GM21619 (cell line): ENCODE data around the gene GHDC.
"Not testable (repeated sequence)": the region's sequence is repeated elsewhere in the genome, so short reads cannot be mapped to it uniquely, and the experiment has no call there.

Source experiments
- ATAC-seq: cut with Tn5 transposase; IDR thresholded peaks from one replicate; pipeline ENCODE4 v1.9.1; 2021; ENCODE audit not compliant: unreplicated experiment

Gene GHDC

GRCh38 chr17:42203354-42203753 lies 9.1 kb upstream of the GHDC start:
- no peak for ATAC-seq

- no peak for ATAC-seq
Measured at GRCh38 chr17:42202696-42203095, 8.4 kb upstream of the GHDC start.

- ATAC-seq: no peak
Measured at GRCh38 chr17:42202159-42202558, 7.9 kb upstream of the GHDC start.

GRCh38 chr17:42201458-42201772 lies 7.1 kb upstream of the GHDC start:
- no peak for ATAC-seq

- no peak for ATAC-seq
Measured at GRCh38 chr17:42200706-42201457, 6.6 kb upstream of the GHDC start.

GRCh38 chr17:42199416-42200011 lies 5.2 kb upstream of the GHDC start:
- no peak for ATAC-seq

GRCh38 chr17:42198897-42199296 lies 4.6 kb upstream of the GHDC start:
- no peak for ATAC-seq

GRCh38 chr17:42197564-42198156 lies 3.4 kb upstream of the GHDC start:
- ATAC-seq: no peak

GRCh38 chr17:42193216-42193968 lies 902 bp downstream of the GHDC start:
- ATAC-seq: no peak

- ATAC-seq: no peak
Measured at GRCh38 chr17:42192189-42193126, 1.8 kb downstream of the GHDC start.

- ATAC-seq: no peak
Measured at GRCh38 chr17:42191275-42191608, 3.1 kb downstream of the GHDC start.

GRCh38 chr17:42190491-42191274 lies 3.6 kb downstream of the GHDC start:
- no peak for ATAC-seq

- ATAC-seq: no peak
Measured at GRCh38 chr17:42189651-42189965, 4.7 kb downstream of the GHDC start.

GRCh38 chr17:42188749-42189650 lies 5.3 kb downstream of the GHDC start:
- no peak for ATAC-seq

GRCh38 chr17:42187833-42188232 lies 6.5 kb downstream of the GHDC start:
- ATAC-seq: no peak

- ATAC-seq: not testable (repeated sequence)
Measured at GRCh38 chr17:42186191-42186590, 8.1 kb downstream of the GHDC start.

GRCh38 chr17:42185621-42185930 lies 8.7 kb downstream of the GHDC start:
- no peak for ATAC-seq

GRCh38 chr17:42184713-42185620 lies 9.3 kb downstream of the GHDC start, which contains the start of gene HCRT:
Gene HCRT, minus strand, starts transcription at chr17:42185452. Its CDS starts 87 bp downstream, at chr17:42185365.
- ATAC-seq: no peak
